B cell (primary cell): Measurements from ENCODE around the gene ATXN7. TPM values are rescaled to one million over a fixed set of nuclear protein-coding genes. Genes with fewer than 3 reads are reported as not detected.

Source experiments
- ATAC-seq: fragments of 200-7000 bp; cut with Tn5 transposase; one replicate; pipeline ENCODE4 v1.10.0; 2021; ENCODE audit warnings: low read depth, mild to moderate bottlenecking, moderate number of reproducible peaks, moderate library complexity
- CTCF ChIA-PET: fragments of 350-600 bp; sonication (Branson Sonifier 250); formaldehyde crosslinking; loops from one replicate; lab custom pipeline; 2021; ENCODE audit warnings: antibody characterized with exemption, inconsistent platforms; lab: Charles Lee
- POLR2A ChIA-PET: fragments of 350-600 bp; sonication (Branson Sonifier 250); formaldehyde crosslinking; loops from one replicate; lab custom pipeline; 2021; ENCODE audit warnings: antibody characterized with exemption; lab: Charles Lee
- DNase-seq: peaks from one replicate; pipeline ENCODE4 v3.0.0; 2013
- H2AFZ ChIP-seq: 2 replicates; pipeline ENCODE4 v1.6.1; 2012; ENCODE audit warnings: mild to moderate bottlenecking, low read depth, low read length; ENCODE audit not compliant: insufficient read depth, poor library complexity, severe bottlenecking
- H3K27ac ChIP-seq, 2 donors: 1 replicate in 1 of 2; 2 replicates in 1 of 2; pipeline ENCODE4 v1.5.1; 2012 to 2013; ENCODE audit warnings: low read length in 2 of 2, mild to moderate bottlenecking in 2 of 2, moderate library complexity in 1 of 2
- H3K27me3 ChIP-seq, 4 experiments: fragments of 200-600 bp in 1 of 4; sonication (generic) in 1 of 4; replicated peaks in 1 of 4; 1 replicate in 2 of 4; 2 replicates in 2 of 4; pipeline versions ENCODE4 v1.6.1 to v1.7.0; 2013 to 2016; ENCODE audit warnings: low read length in 3 of 4, mild to moderate bottlenecking in 2 of 4, mixed read lengths in 1 of 4, moderate library complexity in 1 of 4; ENCODE audit not compliant: insufficient read depth in 4 of 4, control insufficient read depth in 3 of 4; ENCODE audit errors: control extremely low read depth in 1 of 4
- H3K36me3 ChIP-seq, 2 experiments: replicated peaks in 1 of 2; 1 replicate in 1 of 2; 2 replicates in 1 of 2; pipeline versions ENCODE4 v1.6.1 to v1.7.1; 2013; ENCODE audit warnings: low read length in 1 of 2; ENCODE audit not compliant: insufficient read depth in 2 of 2, control insufficient read depth in 1 of 2; ENCODE audit errors: control extremely low read depth in 1 of 2, extremely low read depth in 1 of 2
- H3K4me1 ChIP-seq, 2 donors: fragments of 200-600 bp in 1 of 2; sonication (generic) in 1 of 2; 1 replicate in 1 of 2; 2 replicates in 1 of 2; pipeline versions ENCODE4 v1.5.1 to v1.6.1; 2013 to 2017; ENCODE audit warnings: low read length in 2 of 2; ENCODE audit not compliant: control insufficient read depth in 2 of 2, insufficient read depth in 2 of 2
- H3K4me2 ChIP-seq: replicated peaks from 2 replicates; pipeline ENCODE3; 2012; ENCODE audit warnings: mild to moderate bottlenecking, low read depth, low read length; ENCODE audit not compliant: poor library complexity, severe bottlenecking
- H3K4me3 ChIP-seq, 5 experiments: fragments of 200-600 bp in 1 of 5; sonication (generic) in 1 of 5; 1 replicate in 3 of 5; 2 replicates in 2 of 5; pipeline versions ENCODE4 v1.5.1 to v1.7.0; 2011 to 2016; ENCODE audit warnings: low read length in 4 of 5, mild to moderate bottlenecking in 4 of 5, low read depth in 2 of 5, control low read depth in 1 of 5, moderate library complexity in 1 of 5; ENCODE audit not compliant: insufficient read depth in 1 of 5; ENCODE audit errors: control extremely low read depth in 1 of 5, extremely low read depth in 1 of 5
- H3K79me2 ChIP-seq: fragments of 200-600 bp; sonication (generic); one replicate; pipeline ENCODE4 v1.6.0; 2016; ENCODE audit warnings: low read length; ENCODE audit not compliant: control insufficient read depth, insufficient read depth
- H3K9ac ChIP-seq: fragments of 200-600 bp; sonication (generic); 2 replicates; pipeline ENCODE4 v1.6.1; 2017; ENCODE audit warnings: mild to moderate bottlenecking, low read length, moderate library complexity
- H3K9me3 ChIP-seq, 3 donors: one replicate each; pipeline versions ENCODE4 v1.6.1 to v1.7.1; 2013; ENCODE audit warnings: low read length in 2 of 3; ENCODE audit not compliant: control insufficient read depth in 2 of 3, insufficient read depth in 1 of 3; ENCODE audit errors: control extremely low read depth in 1 of 3
- H4K20me1 ChIP-seq: 2 replicates; pipeline ENCODE4 v1.6.0; 2012; ENCODE audit warnings: mild to moderate bottlenecking, low read length; ENCODE audit not compliant: insufficient read depth, control insufficient read depth, poor library complexity, severe bottlenecking
- H3K27ac Mint-ChIP-seq: one replicate; pipeline ENCODE4 v1.8.0; 2021; ENCODE audit warnings: mixed read lengths
- H3K27me3 Mint-ChIP-seq: one replicate; pipeline ENCODE4 v1.8.0; 2021; ENCODE audit warnings: mixed read lengths
- H3K4me1 Mint-ChIP-seq: one replicate; pipeline ENCODE4 v1.8.0; 2021; ENCODE audit warnings: mixed read lengths
- H3K4me3 Mint-ChIP-seq: one replicate; pipeline ENCODE4 v1.8.0; 2021; ENCODE audit warnings: mixed read lengths
- H3K9me3 Mint-ChIP-seq: one replicate; pipeline ENCODE4 v1.8.0; 2022; ENCODE audit warnings: mixed read lengths; ENCODE audit not compliant: insufficient read depth
- EZH2 ChIP-seq: IDR thresholded peaks from 2 replicates; pipeline ENCODE4 v1.6.1; 2012; ENCODE audit warnings: borderline replicate concordance, low read depth, mild to moderate bottlenecking, moderate library complexity, low read length; ENCODE audit not compliant: insufficient read depth, poor library complexity, severe bottlenecking
- WGBS: methylation state at CpG from one replicate; pipeline ENCODE4 v1.1.5; 2013; ENCODE audit warnings: missing lambda C conversion rate; ENCODE audit not compliant: insufficient coverage; 5-methylcytosine and 5-hydroxymethylcytosine counted together
- intact Hi-C: fragments of 100-400 bp; cut with micrococcal nuclease; formaldehyde crosslinking; loops from one replicate; pipeline ENCODE4 v1.10.0; 2022
- polyA plus RNA-seq: library from polyadenylated mRNA; depleted of rRNA; stranded (reverse); fragments of >200 nt; gene quantifications from 2 replicates; pipeline ENCODE4 v1.2.3, GENCODE V29; 2012
- total RNA-seq, 2 donors: library from RNA; stranded (reverse); fragments of 120-200 nt in 1 of 2; gene quantifications; 1 replicate in 1 of 2; 2 replicates in 1 of 2; pipeline versions ENCODE4 v1.2.3 to v1.2.4, GENCODE V29; 2013 to 2022
- TF ChIP-seq, protein P1 (sequence below): fragments of 200-600 bp; IDR thresholded peaks from one replicate; pipeline ENCODE4 v1.8.0; 2022; ENCODE audit warnings: antibody characterized with exemption, mild to moderate bottlenecking

Gene ATXN7
- total and polyA plus RNA-seq, 2 donors (not counting 1 experiment from before 2014, with no cell fraction given), result 18.1 to 74.3 TPM

DNA sequence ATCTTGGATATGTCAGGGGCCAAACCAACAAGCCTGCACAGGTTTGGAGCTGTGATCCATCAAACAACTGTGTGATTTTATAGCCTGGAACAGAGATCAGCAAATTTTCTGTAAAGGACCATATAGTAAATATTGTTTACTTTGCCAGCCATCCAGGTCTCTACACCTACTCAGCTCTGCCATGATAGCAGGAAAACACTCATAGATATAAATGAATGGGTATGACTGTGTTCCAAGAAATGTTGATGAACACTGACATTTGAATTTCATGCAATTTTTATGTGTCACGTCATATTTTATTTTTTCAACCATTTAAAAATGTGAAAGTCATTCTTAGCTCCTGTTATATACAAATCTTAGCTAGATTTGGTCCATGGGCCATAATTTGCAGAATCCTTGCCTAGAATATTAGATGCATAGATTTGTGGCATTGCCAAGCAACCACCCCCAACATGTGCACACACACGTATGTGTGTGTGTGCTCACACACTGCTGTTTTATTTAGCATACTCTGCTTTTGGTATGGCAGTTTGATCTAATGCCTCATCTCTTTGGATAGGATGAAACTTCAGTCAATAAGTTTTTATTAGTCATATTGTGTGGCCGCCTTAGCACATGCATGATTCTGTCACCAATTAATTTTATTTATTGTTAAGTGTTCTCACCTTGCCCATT lies 6.4 kb downstream of the ATXN7 start:
- Histone ChIP-seq H3K36me3 (peaks cover 0 to 6% of the 10 kb centered on the region in 2 experiments), H3K4me1 (peaks cover 10 to 16% of the 10 kb centered on the region in 2 donors), H3K4me2 (no peak overlapping the region), H4K20me1 (peaks cover 60% of the 10 kb centered on the region), H3K27ac (no peak overlapping the region), H3K79me2 (peaks cover 98% of the 10 kb centered on the region), H2AFZ (no peak overlapping the region), H3K27me3 (no peaks in the 10 kb centered on the region), H3K9ac (no peak overlapping the region), H3K9me3 (no peaks in the 10 kb centered on the region), H3K4me3 (no peak overlapping the region)
- peaks cover 55% of the 10 kb centered on the region for H3K4me1 Mint-ChIP-seq
- CTCF ChIA-PET, result interaction anchor here (1.4 to 1.5 kb wide), 2 partner anchors 45 to 51 kb away, joined by 3 read pairs; partner anchors contain the start of gene C3orf49
- no peak for TF ChIP-seq EZH2
- TF ChIP-seq, protein P1, sequence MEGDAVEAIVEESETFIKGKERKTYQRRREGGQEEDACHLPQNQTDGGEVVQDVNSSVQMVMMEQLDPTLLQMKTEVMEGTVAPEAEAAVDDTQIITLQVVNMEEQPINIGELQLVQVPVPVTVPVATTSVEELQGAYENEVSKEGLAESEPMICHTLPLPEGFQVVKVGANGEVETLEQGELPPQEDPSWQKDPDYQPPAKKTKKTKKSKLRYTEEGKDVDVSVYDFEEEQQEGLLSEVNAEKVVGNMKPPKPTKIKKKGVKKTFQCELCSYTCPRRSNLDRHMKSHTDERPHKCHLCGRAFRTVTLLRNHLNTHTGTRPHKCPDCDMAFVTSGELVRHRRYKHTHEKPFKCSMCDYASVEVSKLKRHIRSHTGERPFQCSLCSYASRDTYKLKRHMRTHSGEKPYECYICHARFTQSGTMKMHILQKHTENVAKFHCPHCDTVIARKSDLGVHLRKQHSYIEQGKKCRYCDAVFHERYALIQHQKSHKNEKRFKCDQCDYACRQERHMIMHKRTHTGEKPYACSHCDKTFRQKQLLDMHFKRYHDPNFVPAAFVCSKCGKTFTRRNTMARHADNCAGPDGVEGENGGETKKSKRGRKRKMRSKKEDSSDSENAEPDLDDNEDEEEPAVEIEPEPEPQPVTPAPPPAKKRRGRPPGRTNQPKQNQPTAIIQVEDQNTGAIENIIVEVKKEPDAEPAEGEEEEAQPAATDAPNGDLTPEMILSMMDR, result no peak
- WGBS, result no CpG with 5 or more reads among the region's 3 CpGs
- no peaks in the 10 kb centered on the region for H3K27me3 Mint-ChIP-seq
- no peak for ATAC-seq
- no peak for DNase-seq
- no peak overlapping the region for H3K27ac Mint-ChIP-seq
- intact Hi-C loops, result loop anchor here (2.0 kb wide), 1 partner anchor 17 kb away; no protein-coding TSS in a partner anchor
- no peaks in the 10 kb centered on the region for H3K9me3 Mint-ChIP-seq
- POLR2A ChIA-PET, result no interaction called here
- H3K4me3 Mint-ChIP-seq, result no peak overlapping the region

DNA sequence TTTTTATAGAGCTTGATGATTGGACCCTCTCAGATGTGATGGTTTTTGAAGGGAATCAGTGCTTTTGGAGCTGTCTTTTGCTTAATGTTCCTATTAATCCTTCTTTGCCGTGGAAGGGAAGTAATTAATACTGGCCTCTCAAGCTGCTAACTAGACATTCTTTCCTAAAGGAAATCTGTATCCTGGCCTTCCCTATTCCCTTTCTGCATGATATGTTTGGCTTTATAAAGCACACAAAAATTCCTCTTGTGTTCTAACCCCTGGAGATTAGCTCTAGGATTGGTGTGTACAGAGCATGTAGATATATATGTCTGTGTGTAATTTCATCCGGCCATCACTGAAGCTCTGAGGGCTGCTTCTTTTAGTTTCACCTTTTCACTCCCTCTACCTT lies 6.9 kb downstream of the ATXN7 start:
- TF ChIP-seq EZH2, result no peak
- ATAC-seq (no peak), DNase-seq (no peak)
- Histone ChIP-seq H3K27me3 (no peaks in the 10 kb centered on the region), H3K9ac (no peak overlapping the region), H3K4me3 (no peak overlapping the region), H3K4me1 (peaks cover 6 to 12% of the 10 kb centered on the region in 2 donors), H3K9me3 (no peaks in the 10 kb centered on the region), H3K36me3 (peaks cover 0 to 6% of the 10 kb centered on the region in 2 experiments), H3K4me2 (no peak overlapping the region), H3K27ac (no peak overlapping the region), H2AFZ (no peak overlapping the region), H3K79me2 (peaks cover 99% of the 10 kb centered on the region), H4K20me1 (peaks cover 65% of the 10 kb centered on the region)
- intact Hi-C loops, result loop anchor here (2.0 kb wide), 1 partner anchor 16 kb away; no protein-coding TSS in a partner anchor
- no peaks in the 10 kb centered on the region for H3K9me3 Mint-ChIP-seq
- peaks cover 57% of the 10 kb centered on the region for H3K4me1 Mint-ChIP-seq
- no peak overlapping the region for H3K27ac Mint-ChIP-seq
- ChIA-PET CTCF (no interaction called here), POLR2A (no interaction called here)
- no CpG with 5 or more reads among the region's 2 CpGs for WGBS
- no peak overlapping the region for H3K4me3 Mint-ChIP-seq
- H3K27me3 Mint-ChIP-seq, result no peaks in the 10 kb centered on the region
